ENCODE measurements around the gene OTC.
A peak's percentile ranks its signal among the peaks of the same experiment; 100 is the strongest.

GRCh38 chrX:38327775-38328081 is 24.7 kb upstream of the OTC start:
- peak; percentile 4; the same call in 1 of the 2 replicates for TF ChIP-seq CTCF (conservative IDR thresholded peaks at IDR 0.05; ENCODE audit: low read length)
- TF ChIP-seq EZH2phosphoT487 (IDR thresholded peaks at IDR 0.05; ENCODE audit: borderline replicate concordance, low read depth, low read length): no peak

Measured in OCI-LY7 (cell line).